Fibroblast of pulmonary artery (primary cell): ENCODE data around the gene DNAJB9.

ENCODE experiments used
- DNase-seq: peaks from one replicate; pipeline ENCODE4 v3.0.0-alpha.2; 2010; ENCODE audit warnings: low read depth
- H3K4me3 ChIP-seq: replicated peaks from 2 replicates; pipeline ENCODE4 v1.5.1; 2011; ENCODE audit warnings: low read depth, mild to moderate bottlenecking, control low read depth, low read length, moderate library complexity
- CTCF ChIP-seq: IDR thresholded peaks from 2 replicates; pipeline ENCODE4 v1.5.1; 2011; ENCODE audit warnings: mild to moderate bottlenecking, control low read depth, low read length, inconsistent platforms; ENCODE audit errors: missing control alignments

Gene DNAJB9

GRCh38 chr7:108585843-108586242 is 16.2 kb downstream of the DNAJB9 start:
- DNase-seq = no peak
- no peak overlapping the region for H3K4me3 ChIP-seq

GRCh38 chr7:108586274-108586710 is 16.6 kb downstream of the DNAJB9 start:
- H3K4me3 ChIP-seq = no peak overlapping the region
- DNase-seq = no peak
- no peak for TF ChIP-seq CTCF

More at GRCh38 chr7:108585843-108586242, 16.2 kb downstream of the DNAJB9 start:
- no peak for TF ChIP-seq CTCF

DNA sequence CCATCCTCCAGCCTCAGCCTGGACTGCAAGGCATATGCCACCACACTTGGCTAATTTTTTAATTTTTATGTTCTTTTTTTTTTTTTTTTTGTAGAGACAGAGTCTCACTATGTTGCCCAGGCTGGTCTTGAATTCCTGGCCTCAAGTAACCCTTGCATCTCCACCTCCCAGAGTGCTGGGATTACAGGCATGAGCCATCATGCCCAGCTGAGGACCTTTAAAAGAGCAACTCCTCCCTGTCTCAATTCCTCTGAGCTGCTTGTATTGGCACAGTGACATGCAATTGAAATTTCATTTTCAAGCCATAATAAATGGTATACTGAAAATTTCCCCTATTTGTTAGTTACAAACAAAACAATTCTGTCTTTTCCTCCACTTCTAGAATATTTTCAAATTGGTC is 19.5 kb downstream of the DNAJB9 start:
- no peak for TF ChIP-seq CTCF
- H3K4me3 ChIP-seq = no peak overlapping the region
- DNase-seq = no peak

DNA sequence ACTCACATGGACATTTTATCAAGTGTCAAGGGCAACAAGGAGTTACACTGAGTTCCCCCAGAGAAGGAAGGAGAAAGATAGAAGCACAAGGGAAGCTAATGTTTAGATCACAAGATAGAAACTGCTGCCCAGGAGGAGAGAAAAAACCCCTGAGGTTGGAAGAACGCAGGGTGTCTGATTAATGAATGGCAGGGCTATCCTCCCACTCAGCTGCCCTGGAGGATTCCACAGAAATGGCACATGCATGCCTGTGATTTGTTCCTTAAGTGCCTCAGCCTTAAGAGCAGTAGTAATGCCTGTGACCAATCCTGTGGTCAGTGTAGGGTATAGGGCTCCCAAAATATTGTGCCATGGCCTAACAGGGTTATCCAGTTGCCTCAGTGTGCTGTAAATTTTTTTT is 20.2 kb downstream of the DNAJB9 start:
- H3K4me3 ChIP-seq = no peak overlapping the region
- no peak for TF ChIP-seq CTCF
- no peak for DNase-seq

- DNase-seq = no peak
- TF ChIP-seq CTCF = no peak
- H3K4me3 ChIP-seq = no peak overlapping the region
Measured at GRCh38 chr7:108590606-108591005, 20.9 kb downstream of the DNAJB9 start.

DNA sequence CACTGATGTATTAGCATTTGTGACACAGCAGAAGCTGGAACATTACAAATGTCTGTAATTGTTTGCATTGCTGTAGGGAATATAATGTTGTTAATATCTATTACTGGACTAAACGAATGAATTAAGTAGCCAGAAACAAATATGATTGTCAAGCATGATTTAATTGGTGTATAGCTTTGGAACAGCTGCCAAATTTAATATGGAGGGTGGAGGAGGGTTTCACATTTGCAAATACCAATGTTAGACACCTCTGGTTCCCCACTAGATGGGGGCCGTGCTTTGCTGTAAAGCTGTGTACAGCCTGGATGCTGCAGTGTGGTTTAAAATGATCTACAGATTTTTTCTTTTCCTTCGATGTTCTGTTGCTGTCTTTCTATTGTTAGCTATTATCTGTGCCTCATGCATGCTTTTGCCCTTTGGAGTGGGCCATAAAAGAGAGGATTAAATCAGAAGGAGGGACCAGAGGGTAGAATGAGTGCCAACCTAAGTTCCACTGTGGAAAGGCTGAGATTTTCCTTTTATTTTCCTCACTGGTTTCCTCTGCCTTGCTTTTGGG is 23.1 kb downstream of the DNAJB9 start:
- H3K4me3 ChIP-seq = no peak overlapping the region
- DNase-seq = peak; percentile 26
- TF ChIP-seq CTCF = peak; percentile 34

DNA sequence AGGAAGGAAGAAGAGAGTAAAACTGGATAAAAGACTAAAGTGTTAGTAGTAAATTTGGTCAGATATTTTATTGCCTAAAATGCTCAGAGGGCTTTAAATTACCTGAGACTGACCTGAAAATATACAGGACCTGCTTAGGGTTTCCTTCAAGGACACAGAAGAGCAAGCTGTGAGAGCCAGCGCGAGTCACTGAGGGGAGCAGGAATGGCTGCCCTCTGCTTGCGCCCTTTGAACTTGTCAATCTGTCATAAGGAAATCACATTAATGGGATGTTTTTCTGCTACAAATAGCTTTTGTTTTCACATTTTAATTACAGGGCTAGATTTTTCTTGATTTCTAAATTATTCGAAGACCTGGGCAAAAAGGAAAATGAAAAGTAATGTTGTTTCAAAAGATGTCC is 26.9 kb downstream of the DNAJB9 start:
- TF ChIP-seq CTCF = no peak
- no peak for DNase-seq
- no peak overlapping the region for H3K4me3 ChIP-seq
